D721Med (cell line): Measurements from ENCODE around the gene TRPM1.
"Not testable (repeated sequence)": the region's sequence is repeated elsewhere in the genome, so short reads cannot be mapped to it uniquely, and the experiment has no call there.

Experiments
- DNase-seq: peaks from one replicate; pipeline ENCODE4 v3.0.0; 2011; ENCODE audit warnings: low spot score; ENCODE audit not compliant: insufficient read length
- FAIRE-seq: peaks from 2 replicates; lab custom pipeline; 2011; peaks lifted over from hg19 to GRCh38; lab: Jason Lieb, UNC
- CTCF ChIP-seq: IDR thresholded peaks from 2 replicates; pipeline ENCODE4 v1.5.1; 2012; ENCODE audit warnings: mild to moderate bottlenecking, control low read depth; ENCODE audit not compliant: insufficient read depth; ENCODE audit errors: missing control alignments

Gene TRPM1

GRCh38 chr15:31091481-31091880 lies 10.0 kb downstream of the TRPM1 start:
- TF ChIP-seq CTCF, result no peak
- DNase-seq, result no peak
- FAIRE-seq, result no peak

GRCh38 chr15:31090766-31091165 lies 10.8 kb downstream of the TRPM1 start:
- no peak for TF ChIP-seq CTCF
- no peak for FAIRE-seq
- DNase-seq, result no peak

GRCh38 chr15:31089368-31090047 lies 12.0 kb downstream of the TRPM1 start:
- DNase-seq, result no peak
- FAIRE-seq, result no peak
- TF ChIP-seq CTCF, result no peak

- TF ChIP-seq CTCF, result no peak
- DNase-seq, result no peak
- FAIRE-seq, result no peak
These were observed 12.7 kb downstream of the TRPM1 start for GRCh38 chr15:31088672-31089367.

GRCh38 chr15:31088041-31088440 lies 13.5 kb downstream of the TRPM1 start:
- FAIRE-seq, DNase-seq: not testable (repeated sequence)

GRCh38 chr15:31086344-31086743 lies 15.2 kb downstream of the TRPM1 start:
- TF ChIP-seq CTCF, result no peak
- no peak for FAIRE-seq

GRCh38 chr15:31085359-31085758 lies 16.2 kb downstream of the TRPM1 start:
- no peak for TF ChIP-seq CTCF
- no peak for FAIRE-seq
- DNase-seq, result no peak

More at GRCh38 chr15:31086344-31086743, 15.2 kb downstream of the TRPM1 start:
- DNase-seq, result no peak
